NT2/D1 (cell line): Measurements from ENCODE around the gene ATXN7.

ENCODE experiments used
- SUZ12 ChIP-seq: IDR thresholded peaks from 2 replicates; pipeline ENCODE4 v1.6.1; 2011; ENCODE audit not compliant: insufficient read length, insufficient read depth; ENCODE audit errors: extremely low read depth
- YY1 ChIP-seq: IDR thresholded peaks from 2 replicates; pipeline ENCODE4 v1.6.1; 2011; ENCODE audit not compliant: insufficient read length, insufficient read depth
- ZNF274 ChIP-seq: IDR thresholded peaks from 2 replicates; pipeline ENCODE4 v1.6.1; 2011; ENCODE audit warnings: mild to moderate bottlenecking, low read depth, low read length

DNA sequence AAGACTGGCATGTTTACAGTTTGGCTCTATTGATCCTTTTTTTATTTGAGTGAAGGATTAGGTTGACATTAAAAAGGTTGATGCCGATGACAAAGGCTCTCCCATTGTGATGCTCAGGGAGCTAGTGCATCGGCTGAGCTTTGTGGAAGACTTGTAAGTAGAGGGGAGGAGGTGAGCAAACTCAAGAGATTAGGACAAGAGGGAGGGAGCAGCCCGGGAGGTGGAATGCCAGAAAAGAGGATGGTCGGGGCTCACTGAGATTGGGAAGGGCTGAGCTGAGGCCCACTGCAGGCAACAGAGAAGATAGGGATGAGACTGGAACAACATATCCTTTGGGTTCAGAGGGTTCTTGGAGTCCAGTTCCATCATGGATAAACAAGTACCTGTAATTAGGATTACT lies 186.2 kb downstream of the ATXN7 start:
- TF ChIP-seq ZNF274 (no peak), YY1 (no peak), SUZ12 (no peak)
